Measurements from ENCODE around the gene CKMT2.
"Not testable (repeated sequence)": the region's sequence is repeated elsewhere in the genome, so short reads cannot be mapped to it uniquely, and the experiment has no call there.

Gene CKMT2

GRCh38 chr5:81292130-81292529 lies 59.0 kb downstream of the CKMT2 start:
- Histone ChIP-seq H3K4me1 (ENCODE audit: control insufficient read depth in 5 of 5, insufficient read depth in 5 of 5, low read length in 5 of 5) (no peaks in the 10 kb centered on the region), H3K9ac (ENCODE audit: low read length in 5 of 5) (no peak overlapping the region), H3K36me3 (ENCODE audit: control insufficient read depth in 5 of 5, insufficient read depth in 5 of 5, low read length in 5 of 5) (no peaks in the 10 kb centered on the region), H3K4me3 (ENCODE audit: low read depth in 1 of 5, low read length in 5 of 5) (peak overlapping the region in 1 of 5 donors; percentile 5), H3K27ac (ENCODE audit: low read depth, low read length) (no peak overlapping the region), H3K9me3 (ENCODE audit: control insufficient read depth in 5 of 5, low read length in 5 of 5) (peaks cover 0 to 12% (median 9%) of the 10 kb centered on the region in 5 donors), H3K27me3 (ENCODE audit: control insufficient read depth in 5 of 5, insufficient read depth in 4 of 5, low read length in 5 of 5) (no peaks in the 10 kb centered on the region)

GRCh38 chr5:81294021-81294420 lies 60.9 kb downstream of the CKMT2 start:
- not testable (repeated sequence) for H3K36me3 ChIP-seq (ENCODE audit: control insufficient read depth in 5 of 5, insufficient read depth in 5 of 5, low read length in 5 of 5); H3K27ac ChIP-seq (ENCODE audit: low read depth, low read length); H3K27me3 ChIP-seq (ENCODE audit: control insufficient read depth in 5 of 5, insufficient read depth in 4 of 5, low read length in 5 of 5); H3K9ac ChIP-seq (ENCODE audit: low read length in 5 of 5); H3K4me1 ChIP-seq (ENCODE audit: control insufficient read depth in 5 of 5, insufficient read depth in 5 of 5, low read length in 5 of 5); H3K4me3 ChIP-seq (ENCODE audit: low read depth in 1 of 5, low read length in 5 of 5)
- H3K9me3 ChIP-seq (ENCODE audit: control insufficient read depth in 5 of 5, low read length in 5 of 5) = peaks cover 0 to 12% (median 9%) of the 10 kb centered on the region in 5 donors

- H3K4me1 ChIP-seq (ENCODE audit: control insufficient read depth in 5 of 5, insufficient read depth in 5 of 5, low read length in 5 of 5) = peaks cover 0 to 28% (median 26%) of the 10 kb centered on the region in 5 donors
Measured at GRCh38 chr5:81297531-81297930, 64.4 kb downstream of the CKMT2 start.

GRCh38 chr5:81300921-81301270 lies 67.8 kb downstream of the CKMT2 start:
- Histone ChIP-seq H3K4me1 (ENCODE audit: control insufficient read depth in 5 of 5, insufficient read depth in 5 of 5, low read length in 5 of 5) (peaks cover 0 to 34% (median 28%) of the 10 kb centered on the region in 5 donors), H3K9me3 (ENCODE audit: control insufficient read depth in 5 of 5, low read length in 5 of 5) (no peaks in the 10 kb centered on the region), H3K27ac (ENCODE audit: low read depth, low read length) (peak overlapping the region; percentile 78), H3K27me3 (ENCODE audit: control insufficient read depth in 5 of 5, insufficient read depth in 4 of 5, low read length in 5 of 5) (no peaks in the 10 kb centered on the region), H3K4me3 (ENCODE audit: low read depth in 1 of 5, low read length in 5 of 5) (peak overlapping the region; percentile 89 to 100 (median 97)), H3K9ac (ENCODE audit: low read length in 5 of 5) (peak overlapping the region; percentile 82 to 97 (median 91)), H3K36me3 (ENCODE audit: control insufficient read depth in 5 of 5, insufficient read depth in 5 of 5, low read length in 5 of 5) (peaks cover 6 to 10% (median 8%) of the 10 kb centered on the region in 5 donors)

More at GRCh38 chr5:81297531-81297930, 64.4 kb downstream of the CKMT2 start:
- no peak overlapping the region for H3K27ac ChIP-seq (ENCODE audit: low read depth, low read length)
- no peak overlapping the region for H3K9ac ChIP-seq (ENCODE audit: low read length in 5 of 5)
- H3K4me3 ChIP-seq (ENCODE audit: low read depth in 1 of 5, low read length in 5 of 5) = no peak overlapping the region
- H3K9me3 ChIP-seq (ENCODE audit: control insufficient read depth in 5 of 5, low read length in 5 of 5) = peaks cover 0 to under 1% (median 0%) of the 10 kb centered on the region in 5 donors
- no peaks in the 10 kb centered on the region for H3K36me3 ChIP-seq (ENCODE audit: control insufficient read depth in 5 of 5, insufficient read depth in 5 of 5, low read length in 5 of 5)
- H3K27me3 ChIP-seq (ENCODE audit: control insufficient read depth in 5 of 5, insufficient read depth in 4 of 5, low read length in 5 of 5) = no peaks in the 10 kb centered on the region

- H3K9ac ChIP-seq (ENCODE audit: low read length in 5 of 5) = peak within 1 kb of the TSS; percentile 82 to 97 (median 91)
- peaks cover 0 to 34% (median 28%) of the 10 kb centered on the region in 5 donors for H3K4me1 ChIP-seq (ENCODE audit: control insufficient read depth in 5 of 5, insufficient read depth in 5 of 5, low read length in 5 of 5)
- H3K27ac ChIP-seq (ENCODE audit: low read depth, low read length) = peak within 1 kb of the TSS; percentile 78
- H3K9me3 ChIP-seq (ENCODE audit: control insufficient read depth in 5 of 5, low read length in 5 of 5) = no peaks in the 10 kb centered on the region
- no peaks in the 10 kb centered on the region for H3K27me3 ChIP-seq (ENCODE audit: control insufficient read depth in 5 of 5, insufficient read depth in 4 of 5, low read length in 5 of 5)
- H3K4me3 ChIP-seq (ENCODE audit: low read depth in 1 of 5, low read length in 5 of 5) = peak within 1 kb of the TSS; percentile 89 to 100 (median 97)
- peaks cover 6 to 10% (median 8%) of the 10 kb centered on the region in 5 donors for H3K36me3 ChIP-seq (ENCODE audit: control insufficient read depth in 5 of 5, insufficient read depth in 5 of 5, low read length in 5 of 5)
Measured at GRCh38 chr5:81301271-81302015, 68.3 kb downstream of the CKMT2 start, which contains the start of gene ZCCHC9. ZCCHC9 (plus strand) TSS chr5:81301587; CDS start chr5:81304758, 3,171 bp downstream.

- H3K36me3 ChIP-seq (ENCODE audit: control insufficient read depth in 5 of 5, insufficient read depth in 5 of 5, low read length in 5 of 5) = peaks cover 6 to 10% (median 8%) of the 10 kb centered on the region in 5 donors
- H3K9me3 ChIP-seq (ENCODE audit: control insufficient read depth in 5 of 5, low read length in 5 of 5) = no peaks in the 10 kb centered on the region
- H3K27ac ChIP-seq (ENCODE audit: low read depth, low read length) = no peak overlapping the region
- peak overlapping the region; percentile 89 to 100 (median 97) for H3K4me3 ChIP-seq (ENCODE audit: low read depth in 1 of 5, low read length in 5 of 5)
- no peaks in the 10 kb centered on the region for H3K27me3 ChIP-seq (ENCODE audit: control insufficient read depth in 5 of 5, insufficient read depth in 4 of 5, low read length in 5 of 5)
- peaks cover 0 to 34% (median 28%) of the 10 kb centered on the region in 5 donors for H3K4me1 ChIP-seq (ENCODE audit: control insufficient read depth in 5 of 5, insufficient read depth in 5 of 5, low read length in 5 of 5)
- peak overlapping the region in 1 of 5 donors; percentile 95 for H3K9ac ChIP-seq (ENCODE audit: low read length in 5 of 5)
Measured at GRCh38 chr5:81302596-81302995, 69.5 kb downstream of the CKMT2 start.

GRCh38 chr5:81303563-81303962 lies 70.4 kb downstream of the CKMT2 start:
- Histone ChIP-seq H3K4me1 (ENCODE audit: control insufficient read depth in 5 of 5, insufficient read depth in 5 of 5, low read length in 5 of 5) (peaks cover 0 to 34% (median 28%) of the 10 kb centered on the region in 5 donors), H3K9me3 (ENCODE audit: control insufficient read depth in 5 of 5, low read length in 5 of 5) (no peaks in the 10 kb centered on the region), H3K27me3 (ENCODE audit: control insufficient read depth in 5 of 5, insufficient read depth in 4 of 5, low read length in 5 of 5) (no peaks in the 10 kb centered on the region), H3K27ac (ENCODE audit: low read depth, low read length) (no peak overlapping the region), H3K4me3 (ENCODE audit: low read depth in 1 of 5, low read length in 5 of 5) (no peak overlapping the region), H3K36me3 (ENCODE audit: control insufficient read depth in 5 of 5, insufficient read depth in 5 of 5, low read length in 5 of 5) (peaks cover 6 to 10% (median 8%) of the 10 kb centered on the region in 5 donors), H3K9ac (ENCODE audit: low read length in 5 of 5) (no peak overlapping the region)

- H3K9ac ChIP-seq (ENCODE audit: low read length in 5 of 5) = no peak overlapping the region
- no peak overlapping the region for H3K27ac ChIP-seq (ENCODE audit: low read depth, low read length)
- H3K27me3 ChIP-seq (ENCODE audit: control insufficient read depth in 5 of 5, insufficient read depth in 4 of 5, low read length in 5 of 5) = no peaks in the 10 kb centered on the region
- peaks cover 0 to 16% (median 14%) of the 10 kb centered on the region in 5 donors for H3K4me1 ChIP-seq (ENCODE audit: control insufficient read depth in 5 of 5, insufficient read depth in 5 of 5, low read length in 5 of 5)
- H3K36me3 ChIP-seq (ENCODE audit: control insufficient read depth in 5 of 5, insufficient read depth in 5 of 5, low read length in 5 of 5) = peaks cover 8 to 22% (median 14%) of the 10 kb centered on the region in 5 donors
- no peak overlapping the region for H3K4me3 ChIP-seq (ENCODE audit: low read depth in 1 of 5, low read length in 5 of 5)
- H3K9me3 ChIP-seq (ENCODE audit: control insufficient read depth in 5 of 5, low read length in 5 of 5) = no peaks in the 10 kb centered on the region
Measured at GRCh38 chr5:81305785-81306184, 72.7 kb downstream of the CKMT2 start.

- H3K27me3 ChIP-seq (ENCODE audit: control insufficient read depth in 5 of 5, insufficient read depth in 4 of 5, low read length in 5 of 5) = no peaks in the 10 kb centered on the region
- no peaks in the 10 kb centered on the region for H3K4me1 ChIP-seq (ENCODE audit: control insufficient read depth in 5 of 5, insufficient read depth in 5 of 5, low read length in 5 of 5)
- no peak overlapping the region for H3K9ac ChIP-seq (ENCODE audit: low read length in 5 of 5)
- H3K9me3 ChIP-seq (ENCODE audit: control insufficient read depth in 5 of 5, low read length in 5 of 5) = no peaks in the 10 kb centered on the region
- no peak overlapping the region for H3K27ac ChIP-seq (ENCODE audit: low read depth, low read length)
- peaks cover 33 to 52% (median 41%) of the 10 kb centered on the region in 5 donors for H3K36me3 ChIP-seq (ENCODE audit: control insufficient read depth in 5 of 5, insufficient read depth in 5 of 5, low read length in 5 of 5)
- H3K4me3 ChIP-seq (ENCODE audit: low read depth in 1 of 5, low read length in 5 of 5) = no peak overlapping the region
Measured at GRCh38 chr5:81308836-81309235, 75.7 kb downstream of the CKMT2 start.

GRCh38 chr5:81310402-81311063 lies 77.4 kb downstream of the CKMT2 start:
- no peaks in the 10 kb centered on the region for H3K4me1 ChIP-seq (ENCODE audit: control insufficient read depth in 5 of 5, insufficient read depth in 5 of 5, low read length in 5 of 5)
- no peaks in the 10 kb centered on the region for H3K9me3 ChIP-seq (ENCODE audit: control insufficient read depth in 5 of 5, low read length in 5 of 5)
- H3K36me3 ChIP-seq (ENCODE audit: control insufficient read depth in 5 of 5, insufficient read depth in 5 of 5, low read length in 5 of 5) = peaks cover 26 to 46% (median 42%) of the 10 kb centered on the region in 5 donors
- no peak overlapping the region for H3K27ac ChIP-seq (ENCODE audit: low read depth, low read length)
- no peaks in the 10 kb centered on the region for H3K27me3 ChIP-seq (ENCODE audit: control insufficient read depth in 5 of 5, insufficient read depth in 4 of 5, low read length in 5 of 5)
- H3K4me3 ChIP-seq (ENCODE audit: low read depth in 1 of 5, low read length in 5 of 5) = no peak overlapping the region
- H3K9ac ChIP-seq (ENCODE audit: low read length in 5 of 5) = no peak overlapping the region

Data from subcutaneous abdominal adipose tissue (tissue), 5 donors.